GM20000 (cell line): ENCODE data around the gene MATCAP1.

ENCODE experiments used
- DNase-seq: peaks from one replicate; pipeline ENCODE4 v3.0.0; 2012; ENCODE audit warnings: low spot score
- CTCF ChIP-seq: IDR thresholded peaks from 2 replicates; pipeline ENCODE4 v1.5.1; 2012; ENCODE audit warnings: mild to moderate bottlenecking, control low read depth; ENCODE audit errors: extremely low read depth, missing control alignments

MATCAP1 gene

GRCh38 chr16:67163164-67163998, 20.4 kb downstream of the MATCAP1 start:
- no peak for TF ChIP-seq CTCF
- peak; percentile 67 for DNase-seq

- no peak for DNase-seq
Measured at GRCh38 chr16:67162506-67163163, 21.1 kb downstream of the MATCAP1 start.

GRCh38 chr16:67161595-67162058, 22.1 kb downstream of the MATCAP1 start:
- no peak for TF ChIP-seq CTCF
- no peak for DNase-seq

More at GRCh38 chr16:67162506-67163163, 21.1 kb downstream of the MATCAP1 start:
- TF ChIP-seq CTCF = no peak

- TF ChIP-seq CTCF = no peak
- peak; percentile 88 for DNase-seq
Measured at GRCh38 chr16:67158637-67159600, 24.8 kb downstream of the MATCAP1 start.

GRCh38 chr16:67157892-67158635, 25.7 kb downstream of the MATCAP1 start:
- no peak for TF ChIP-seq CTCF
- DNase-seq = no peak

GRCh38 chr16:67157106-67157748, 26.5 kb downstream of the MATCAP1 start:
- DNase-seq = no peak
- TF ChIP-seq CTCF = no peak
